ENCODE measurements around the gene NTN1. TPM values are rescaled to one million over a fixed set of nuclear protein-coding genes. Genes with fewer than 3 reads are reported as not detected.

The NTN1 gene
- total RNA-seq, 1 experiment from 2014 or later = 4.2 TPM

DNA sequence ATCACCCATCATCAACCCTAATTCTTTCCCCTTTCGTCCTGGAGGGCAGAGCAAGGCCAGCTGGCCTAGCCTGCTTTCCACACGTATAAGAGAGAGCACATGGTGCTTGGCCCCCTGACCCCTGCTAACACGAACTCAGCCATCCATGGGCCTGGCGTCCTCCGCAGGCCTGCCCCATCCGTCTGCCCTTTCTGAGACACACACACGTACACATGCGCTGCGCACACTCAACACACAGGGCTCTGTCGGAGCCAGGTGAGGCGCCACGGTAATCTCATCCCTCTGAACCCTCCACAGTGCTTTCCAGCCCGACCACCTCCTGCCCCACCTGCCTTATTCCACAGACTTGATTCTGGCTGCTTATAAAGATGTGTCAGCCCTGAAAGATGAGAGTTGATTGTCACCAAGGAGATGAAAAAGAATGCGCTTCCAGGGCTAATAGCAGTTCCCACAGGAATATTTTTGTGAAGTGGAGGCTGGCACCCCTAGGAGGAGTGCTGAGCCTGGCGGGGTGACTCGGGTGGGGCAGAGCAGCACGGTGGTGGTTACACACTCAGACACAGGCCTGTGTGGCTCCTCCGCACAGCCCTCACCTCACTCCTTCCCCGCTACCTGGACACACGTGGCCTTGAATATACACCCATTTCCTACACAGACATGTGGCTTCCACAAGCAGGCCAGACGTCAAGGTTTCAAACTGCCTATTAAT lies 228.1 kb downstream of the NTN1 start:
- Histone ChIP-seq H3K4me2 (ENCODE audit: low read length) (no peak overlapping the region), H3K79me2 (ENCODE audit: insufficient read depth, low read length) (no peaks in the 10 kb centered on the region), H3K27me3 (ENCODE audit: insufficient read depth, low read length) (no peaks in the 10 kb centered on the region), H3K4me1 (ENCODE audit: control insufficient read depth in 1 of 2, insufficient read depth in 2 of 2, low read length in 2 of 2) (no peaks in the 10 kb centered on the region), H3K9ac (ENCODE audit: low read length) (no peak overlapping the region), H3K27ac (ENCODE audit: low read depth, low read length) (no peak overlapping the region), H3K36me3 (ENCODE audit: control insufficient read depth in 1 of 2, insufficient read depth in 2 of 2, low read length in 2 of 2) (no peaks in the 10 kb centered on the region), H2AFZ (ENCODE audit: low read depth, low read length, poor library complexity, severe bottlenecking) (no peak overlapping the region), H3K9me3 (ENCODE audit: control insufficient read depth in 1 of 2, insufficient read depth in 1 of 2, low read depth in 1 of 2, low read length in 2 of 2) (no peaks in the 10 kb centered on the region), H3K9me2 (ENCODE audit: insufficient read depth) (no peaks in the 10 kb centered on the region), H3K4me3 (replicated peaks in 1 of 2; ENCODE audit: low read depth in 1 of 2, low read length in 2 of 2) (no peak overlapping the region), H4K20me1 (ENCODE audit: insufficient read depth) (no peaks in the 10 kb centered on the region)
- BruUV-seq (replicated peaks) = no TSS peak
- POLR2A ChIA-PET = no interaction called here
- intact Hi-C loops (cut with micrococcal nuclease) = no loop called here
- DNase-seq (ENCODE audit: low read depth, low spot score) (no peak), ATAC-seq (no peak)
- CTCF ChIA-PET = no interaction called here
- TF ChIP-seq SRF (IDR thresholded peaks at IDR 0.05; ENCODE audit: low read depth) = no peak
- TF ChIP-seq POLR2AphosphoS5 (IDR thresholded peaks at IDR 0.05; ENCODE audit: low read depth, low read length) = no peak
- no peak for TF ChIP-seq EGR1 (IDR thresholded peaks at IDR 0.05; ENCODE audit: low read depth)
- TF ChIP-seq, protein P1, sequence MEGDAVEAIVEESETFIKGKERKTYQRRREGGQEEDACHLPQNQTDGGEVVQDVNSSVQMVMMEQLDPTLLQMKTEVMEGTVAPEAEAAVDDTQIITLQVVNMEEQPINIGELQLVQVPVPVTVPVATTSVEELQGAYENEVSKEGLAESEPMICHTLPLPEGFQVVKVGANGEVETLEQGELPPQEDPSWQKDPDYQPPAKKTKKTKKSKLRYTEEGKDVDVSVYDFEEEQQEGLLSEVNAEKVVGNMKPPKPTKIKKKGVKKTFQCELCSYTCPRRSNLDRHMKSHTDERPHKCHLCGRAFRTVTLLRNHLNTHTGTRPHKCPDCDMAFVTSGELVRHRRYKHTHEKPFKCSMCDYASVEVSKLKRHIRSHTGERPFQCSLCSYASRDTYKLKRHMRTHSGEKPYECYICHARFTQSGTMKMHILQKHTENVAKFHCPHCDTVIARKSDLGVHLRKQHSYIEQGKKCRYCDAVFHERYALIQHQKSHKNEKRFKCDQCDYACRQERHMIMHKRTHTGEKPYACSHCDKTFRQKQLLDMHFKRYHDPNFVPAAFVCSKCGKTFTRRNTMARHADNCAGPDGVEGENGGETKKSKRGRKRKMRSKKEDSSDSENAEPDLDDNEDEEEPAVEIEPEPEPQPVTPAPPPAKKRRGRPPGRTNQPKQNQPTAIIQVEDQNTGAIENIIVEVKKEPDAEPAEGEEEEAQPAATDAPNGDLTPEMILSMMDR (IDR thresholded peaks at IDR 0.05 in 2 of 3, conservative IDR thresholded peaks at IDR 0.05 in 1 of 3; ENCODE audit: borderline replicate concordance in 1 of 3, insufficient read depth in 1 of 3, low read depth in 2 of 3, low read length in 2 of 3) = no peak
- no peak for TF ChIP-seq ZFX (IDR thresholded peaks at IDR 0.05)
- TF ChIP-seq, protein P2, sequence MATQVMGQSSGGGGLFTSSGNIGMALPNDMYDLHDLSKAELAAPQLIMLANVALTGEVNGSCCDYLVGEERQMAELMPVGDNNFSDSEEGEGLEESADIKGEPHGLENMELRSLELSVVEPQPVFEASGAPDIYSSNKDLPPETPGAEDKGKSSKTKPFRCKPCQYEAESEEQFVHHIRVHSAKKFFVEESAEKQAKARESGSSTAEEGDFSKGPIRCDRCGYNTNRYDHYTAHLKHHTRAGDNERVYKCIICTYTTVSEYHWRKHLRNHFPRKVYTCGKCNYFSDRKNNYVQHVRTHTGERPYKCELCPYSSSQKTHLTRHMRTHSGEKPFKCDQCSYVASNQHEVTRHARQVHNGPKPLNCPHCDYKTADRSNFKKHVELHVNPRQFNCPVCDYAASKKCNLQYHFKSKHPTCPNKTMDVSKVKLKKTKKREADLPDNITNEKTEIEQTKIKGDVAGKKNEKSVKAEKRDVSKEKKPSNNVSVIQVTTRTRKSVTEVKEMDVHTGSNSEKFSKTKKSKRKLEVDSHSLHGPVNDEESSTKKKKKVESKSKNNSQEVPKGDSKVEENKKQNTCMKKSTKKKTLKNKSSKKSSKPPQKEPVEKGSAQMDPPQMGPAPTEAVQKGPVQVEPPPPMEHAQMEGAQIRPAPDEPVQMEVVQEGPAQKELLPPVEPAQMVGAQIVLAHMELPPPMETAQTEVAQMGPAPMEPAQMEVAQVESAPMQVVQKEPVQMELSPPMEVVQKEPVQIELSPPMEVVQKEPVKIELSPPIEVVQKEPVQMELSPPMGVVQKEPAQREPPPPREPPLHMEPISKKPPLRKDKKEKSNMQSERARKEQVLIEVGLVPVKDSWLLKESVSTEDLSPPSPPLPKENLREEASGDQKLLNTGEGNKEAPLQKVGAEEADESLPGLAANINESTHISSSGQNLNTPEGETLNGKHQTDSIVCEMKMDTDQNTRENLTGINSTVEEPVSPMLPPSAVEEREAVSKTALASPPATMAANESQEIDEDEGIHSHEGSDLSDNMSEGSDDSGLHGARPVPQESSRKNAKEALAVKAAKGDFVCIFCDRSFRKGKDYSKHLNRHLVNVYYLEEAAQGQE (IDR thresholded peaks at IDR 0.05; ENCODE audit: low read depth) = no peak
- TF ChIP-seq, protein P3, sequence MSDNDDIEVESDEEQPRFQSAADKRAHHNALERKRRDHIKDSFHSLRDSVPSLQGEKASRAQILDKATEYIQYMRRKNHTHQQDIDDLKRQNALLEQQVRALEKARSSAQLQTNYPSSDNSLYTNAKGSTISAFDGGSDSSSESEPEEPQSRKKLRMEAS (IDR thresholded peaks at IDR 0.05) = no peak
- no peak for TF ChIP-seq YY1 (IDR thresholded peaks at IDR 0.05; ENCODE audit: extremely low read depth, insufficient replicate concordance, low read depth, low read length)
- no peak for TF ChIP-seq CEBPB (IDR thresholded peaks at IDR 0.05; ENCODE audit: low read depth)
- no peak for TF ChIP-seq RAD21 (IDR thresholded peaks at IDR 0.05; ENCODE audit: low read depth)
- TF ChIP-seq, protein P4, sequence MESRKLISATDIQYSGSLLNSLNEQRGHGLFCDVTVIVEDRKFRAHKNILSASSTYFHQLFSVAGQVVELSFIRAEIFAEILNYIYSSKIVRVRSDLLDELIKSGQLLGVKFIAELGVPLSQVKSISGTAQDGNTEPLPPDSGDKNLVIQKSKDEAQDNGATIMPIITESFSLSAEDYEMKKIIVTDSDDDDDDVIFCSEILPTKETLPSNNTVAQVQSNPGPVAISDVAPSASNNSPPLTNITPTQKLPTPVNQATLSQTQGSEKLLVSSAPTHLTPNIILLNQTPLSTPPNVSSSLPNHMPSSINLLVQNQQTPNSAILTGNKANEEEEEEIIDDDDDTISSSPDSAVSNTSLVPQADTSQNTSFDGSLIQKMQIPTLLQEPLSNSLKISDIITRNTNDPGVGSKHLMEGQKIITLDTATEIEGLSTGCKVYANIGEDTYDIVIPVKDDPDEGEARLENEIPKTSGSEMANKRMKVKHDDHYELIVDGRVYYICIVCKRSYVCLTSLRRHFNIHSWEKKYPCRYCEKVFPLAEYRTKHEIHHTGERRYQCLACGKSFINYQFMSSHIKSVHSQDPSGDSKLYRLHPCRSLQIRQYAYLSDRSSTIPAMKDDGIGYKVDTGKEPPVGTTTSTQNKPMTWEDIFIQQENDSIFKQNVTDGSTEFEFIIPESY (IDR thresholded peaks at IDR 0.05; ENCODE audit: extremely low read depth, insufficient replicate concordance, low read length) = no peak
- TF ChIP-seq ZNF274 (IDR thresholded peaks at IDR 0.05; ENCODE audit: low read depth, low read length) = no peak
- no peak for TF ChIP-seq SIN3A (IDR thresholded peaks at IDR 0.05; ENCODE audit: low read depth)
- no peak for TF ChIP-seq SP1 (IDR thresholded peaks at IDR 0.05; ENCODE audit: low read depth)
- no peak for TF ChIP-seq ELF1 (IDR thresholded peaks at IDR 0.05; ENCODE audit: borderline replicate concordance, low read depth)
- TF ChIP-seq, protein P5, sequence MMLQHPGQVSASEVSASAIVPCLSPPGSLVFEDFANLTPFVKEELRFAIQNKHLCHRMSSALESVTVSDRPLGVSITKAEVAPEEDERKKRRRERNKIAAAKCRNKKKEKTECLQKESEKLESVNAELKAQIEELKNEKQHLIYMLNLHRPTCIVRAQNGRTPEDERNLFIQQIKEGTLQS (IDR thresholded peaks at IDR 0.05) = no peak
- RAD21 ChIA-PET (ENCODE audit: low non-redundant PET in 1 of 2, low total read pairs in 2 of 2, uncharacterized antibody in 2 of 2, unreplicated experiment in 2 of 2) = no interaction called here

Measured in HCT116 (cell line).